Natural killer cell treated with Interleukin-12 subunit alpha and Interleukin-12 subunit beta and Interleukin-15 and Interleukin-18, amount 100 ng/mL, for 72 hours (primary cell): ENCODE measurements around the gene CATSPER4. TPM values are rescaled to one million over a fixed set of nuclear protein-coding genes. Genes with fewer than 3 reads are reported as not detected.

ENCODE experiments used
- ATAC-seq, 2 donors: fragments of 150-1000 bp; cut with Tn5 transposase in 1 of 2; sonication (Bioruptor Pico), chemical (Tn5 transposase) in 1 of 2; 2 replicates each; pipeline ENCODE4 v1.10.0; 2021
- DNase-seq: peaks from one replicate; pipeline ENCODE4 v3.0.0; 2022; ENCODE audit warnings: low spot score
- H3K27ac Mint-ChIP-seq, 2 donors: 1 replicate in 1 of 2; 2 replicates in 1 of 2; pipeline ENCODE4 v1.8.0; 2022; ENCODE audit warnings: mixed read lengths in 2 of 2, mild to moderate bottlenecking in 1 of 2, moderate library complexity in 1 of 2
- H3K27me3 Mint-ChIP-seq, 2 donors: 1 replicate in 1 of 2; 2 replicates in 1 of 2; pipeline ENCODE4 v1.8.0; 2022; ENCODE audit warnings: mixed read lengths in 2 of 2
- H3K36me3 Mint-ChIP-seq: one replicate; pipeline ENCODE4 v1.8.0; 2022; ENCODE audit warnings: mixed read lengths
- H3K4me1 Mint-ChIP-seq, 2 donors: 1 replicate in 1 of 2; 2 replicates in 1 of 2; pipeline ENCODE4 v1.8.0; 2022; ENCODE audit warnings: low read depth in 2 of 2, mixed read lengths in 2 of 2, mild to moderate bottlenecking in 1 of 2
- H3K4me3 Mint-ChIP-seq: one replicate; pipeline ENCODE4 v1.8.0; 2022; ENCODE audit warnings: mixed read lengths
- H3K9me3 Mint-ChIP-seq: 2 replicates; pipeline ENCODE4 v1.8.0; 2022; ENCODE audit warnings: mixed read lengths
- total RNA-seq, 2 donors: library from RNA; stranded (reverse); gene quantifications; one replicate each; pipeline ENCODE4 v1.2.3, GENCODE V29; 2022

CATSPER4 gene
- total RNA-seq, 2 donors from 2014 or later: not detected

DNA sequence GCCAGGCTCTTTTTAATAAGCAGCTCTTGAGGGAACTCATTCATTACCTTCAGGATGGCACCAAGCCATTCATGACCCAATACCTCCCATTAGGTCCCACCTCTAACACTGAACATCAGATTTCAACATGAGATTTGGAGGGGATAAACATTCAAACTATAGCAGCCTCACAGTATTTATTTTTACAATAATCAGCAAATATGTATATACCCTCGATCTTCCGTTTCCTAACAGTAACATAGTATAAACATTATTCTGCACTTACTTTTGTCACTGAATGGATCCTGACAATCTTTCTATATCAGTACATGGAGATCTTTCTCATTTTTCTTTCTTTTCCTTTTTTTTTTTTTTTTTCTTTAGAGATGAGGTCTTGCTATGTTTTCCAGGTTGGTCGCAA is 5.4 kb downstream of the CATSPER4 start:
- DNase-seq: no peak
- no peak for ATAC-seq
- Mint-ChIP-seq H3K9me3 (no peaks in the 10 kb centered on the region), H3K27me3 (peaks cover 10 to 14% of the 10 kb centered on the region in 2 donors), H3K36me3 (no peaks in the 10 kb centered on the region), H3K4me3 (no peak overlapping the region), H3K4me1 (peaks cover 0 to 6% of the 10 kb centered on the region in 2 donors), H3K27ac (no peak overlapping the region)

DNA sequence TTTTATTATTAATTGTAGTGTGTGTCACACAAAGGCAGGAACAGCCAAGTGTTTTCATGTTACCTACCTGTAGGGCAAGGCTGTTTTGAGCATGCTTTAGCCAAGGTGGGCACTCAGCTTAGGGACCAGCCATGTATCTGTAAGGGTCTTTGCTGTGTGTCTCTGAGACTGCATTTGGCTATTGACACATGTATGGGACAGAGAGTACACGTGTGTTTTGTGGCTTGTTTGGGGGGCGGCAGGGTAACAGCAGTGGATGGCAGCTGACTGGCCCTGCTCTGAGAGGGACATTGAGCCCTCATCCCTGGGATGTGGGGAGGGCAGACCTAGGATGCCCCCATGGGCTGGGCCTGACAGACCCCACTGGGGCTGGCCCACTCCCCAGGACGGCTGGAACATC is 6.9 kb downstream of the CATSPER4 start:
- DNase-seq (no peak), ATAC-seq (no peak)
- no peaks in the 10 kb centered on the region for H3K9me3 Mint-ChIP-seq
- no peak overlapping the region for H3K4me3 Mint-ChIP-seq
- H3K27ac Mint-ChIP-seq: no peak overlapping the region
- H3K4me1 Mint-ChIP-seq: peaks cover 7 to 8% of the 10 kb centered on the region in 2 donors
- peaks cover 10 to 12% of the 10 kb centered on the region in 2 donors for H3K27me3 Mint-ChIP-seq
- no peaks in the 10 kb centered on the region for H3K36me3 Mint-ChIP-seq

DNA sequence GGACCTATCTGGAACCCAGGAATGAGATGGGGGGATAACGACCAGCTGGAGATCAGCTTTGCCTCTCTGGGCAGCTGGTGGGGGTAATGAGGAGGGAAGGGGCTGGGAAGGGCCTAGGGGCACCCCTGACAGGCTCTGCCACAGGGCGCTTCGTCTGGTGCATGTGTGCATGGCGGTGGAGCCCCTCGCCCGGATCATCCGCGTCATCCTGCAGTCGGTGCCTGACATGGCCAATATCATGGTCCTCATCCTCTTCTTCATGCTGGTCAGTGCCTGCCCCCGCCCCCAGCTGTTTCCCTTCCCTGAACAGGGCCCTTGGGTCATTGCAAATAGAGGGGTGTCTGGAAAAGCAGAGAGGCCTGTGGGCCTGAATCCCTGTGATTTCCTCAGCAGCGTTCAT is 7.4 kb downstream of the CATSPER4 start:
- Mint-ChIP-seq H3K27me3 (peaks cover 10 to 12% of the 10 kb centered on the region in 2 donors), H3K27ac (no peak overlapping the region), H3K4me1 (peaks cover 7 to 12% of the 10 kb centered on the region in 2 donors), H3K4me3 (no peak overlapping the region), H3K9me3 (no peaks in the 10 kb centered on the region), H3K36me3 (no peaks in the 10 kb centered on the region)
- no peak for DNase-seq
- no peak for ATAC-seq

DNA sequence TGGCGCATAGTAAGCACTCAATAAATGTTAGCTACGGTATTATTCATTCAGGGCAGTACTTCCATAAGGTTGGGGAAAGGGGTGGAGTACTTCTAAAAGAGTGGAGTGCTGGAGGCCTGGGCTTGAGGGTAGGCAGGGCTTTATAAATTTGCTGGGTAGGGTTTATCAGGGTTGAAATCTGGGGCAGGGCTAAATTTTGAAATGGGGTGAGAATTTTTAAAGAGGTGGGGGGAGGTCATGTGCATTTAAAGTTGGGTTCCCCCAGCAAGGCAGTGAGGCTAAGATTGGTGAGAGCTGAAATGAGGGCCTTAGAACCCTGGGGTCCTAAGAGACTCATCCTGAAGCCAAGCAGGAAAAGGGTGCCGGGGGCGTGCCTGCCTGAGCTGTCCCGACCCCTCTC is 10.0 kb downstream of the CATSPER4 start:
- ATAC-seq (no peak), DNase-seq (no peak)
- H3K27me3 Mint-ChIP-seq: peaks cover 0 to 7% of the 10 kb centered on the region in 2 donors
- no peaks in the 10 kb centered on the region for H3K9me3 Mint-ChIP-seq
- no peak overlapping the region for H3K4me3 Mint-ChIP-seq
- peak overlapping the region in 1 of 2 donors; percentile 2 for H3K27ac Mint-ChIP-seq
- peaks cover 7 to 12% of the 10 kb centered on the region in 2 donors for H3K4me1 Mint-ChIP-seq
- H3K36me3 Mint-ChIP-seq: no peaks in the 10 kb centered on the region

DNA sequence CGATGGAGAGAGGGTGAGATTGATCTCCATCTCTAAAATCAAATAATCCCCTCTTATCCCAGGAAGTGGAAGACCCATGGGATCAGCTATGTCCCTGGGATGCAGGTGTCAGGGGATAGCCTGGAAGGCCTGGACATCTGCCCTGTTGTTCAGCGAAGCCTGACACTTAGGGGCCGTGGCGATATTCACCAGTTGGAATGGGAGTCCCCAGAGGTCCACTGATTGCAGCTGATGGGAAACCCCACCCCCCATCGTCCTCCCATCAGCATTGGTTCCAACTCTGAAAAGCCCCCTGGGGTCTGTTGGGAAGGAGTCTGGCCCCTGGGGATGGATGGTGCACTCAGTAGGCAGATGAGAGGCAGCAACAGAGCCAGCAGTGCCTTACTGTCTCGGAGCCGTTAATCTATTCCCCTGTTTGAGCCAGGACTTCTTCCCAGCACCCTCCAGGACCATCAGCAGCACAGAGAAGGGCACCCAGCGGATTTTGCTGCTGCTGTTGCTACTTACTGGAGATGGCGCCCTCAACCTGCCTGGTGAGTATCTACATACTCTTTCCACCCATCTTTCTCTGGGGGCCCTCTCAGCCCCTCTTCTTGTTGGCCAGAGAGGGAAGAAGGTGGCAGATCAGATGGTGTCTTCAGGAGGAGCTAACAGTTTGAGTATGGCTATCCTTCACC is 13.4 kb downstream of the CATSPER4 start:
- Mint-ChIP-seq H3K9me3 (no peaks in the 10 kb centered on the region), H3K4me1 (peaks cover 7 to 12% of the 10 kb centered on the region in 2 donors), H3K36me3 (no peaks in the 10 kb centered on the region), H3K27ac (no peak overlapping the region), H3K4me3 (no peak overlapping the region), H3K27me3 (peaks cover 0 to 4% of the 10 kb centered on the region in 2 donors)
- DNase-seq (no peak), ATAC-seq (no peak)

DNA sequence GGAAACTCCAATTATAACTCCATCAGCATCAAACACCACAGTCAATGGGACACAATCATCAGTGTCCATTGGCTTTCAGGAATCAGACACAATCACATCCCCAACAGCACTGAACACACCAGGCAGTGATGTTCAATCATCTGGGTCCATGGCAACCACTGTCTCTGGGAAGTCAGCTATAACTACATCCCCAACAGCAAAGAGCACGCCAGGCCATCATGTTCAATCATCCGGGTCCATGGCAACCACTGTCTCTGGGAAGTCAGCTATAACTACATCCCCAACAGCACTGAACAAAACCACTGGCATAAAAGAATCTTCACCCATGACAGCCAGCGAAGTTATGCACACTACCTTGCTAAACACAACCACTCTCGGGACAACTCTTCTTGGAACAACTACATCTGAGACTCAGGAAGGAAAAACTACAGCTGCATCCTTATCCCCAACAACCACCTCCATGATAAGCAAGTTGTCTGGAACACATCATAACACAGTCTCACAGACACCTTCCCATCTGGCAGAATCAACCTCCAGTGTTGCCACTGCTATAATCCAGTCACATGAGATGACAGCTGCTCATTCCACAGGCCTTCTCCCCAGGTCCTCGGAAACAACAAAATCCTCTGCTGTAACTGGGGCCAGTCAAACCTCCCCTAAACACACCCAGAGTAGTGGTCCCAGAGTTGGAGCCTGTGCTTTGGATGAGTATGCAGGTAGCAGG is 19.9 kb downstream of the CATSPER4 start:
- Mint-ChIP-seq H3K27ac (no peak overlapping the region), H3K4me1 (no peaks in the 10 kb centered on the region), H3K9me3 (no peaks in the 10 kb centered on the region), H3K27me3 (peaks cover 0 to 8% of the 10 kb centered on the region in 2 donors), H3K4me3 (no peak overlapping the region), H3K36me3 (no peaks in the 10 kb centered on the region)
- DNase-seq (no peak), ATAC-seq (no peak)

DNA sequence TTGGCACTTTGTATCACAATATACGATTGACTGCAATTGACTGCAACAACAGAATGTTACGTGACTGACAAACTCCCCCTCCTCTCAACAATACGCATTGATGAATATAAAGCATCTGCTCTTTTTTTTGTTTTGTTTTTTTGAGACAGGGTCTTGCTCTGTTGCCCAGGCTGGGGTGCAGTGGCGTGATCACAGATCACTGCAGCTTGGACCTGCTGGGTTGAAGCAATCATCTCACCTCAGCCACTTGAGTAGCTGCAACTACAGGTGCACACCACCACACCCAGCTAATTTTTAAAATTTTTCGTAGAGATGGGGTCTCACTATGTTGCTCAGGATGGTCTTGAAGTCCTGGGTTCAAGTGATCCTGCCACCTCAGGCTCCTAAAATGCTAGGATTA is 22.3 kb downstream of the CATSPER4 start:
- H3K27me3 Mint-ChIP-seq: peaks cover 0 to 8% of the 10 kb centered on the region in 2 donors
- no peaks in the 10 kb centered on the region for H3K9me3 Mint-ChIP-seq
- no peak overlapping the region for H3K27ac Mint-ChIP-seq
- no peaks in the 10 kb centered on the region for H3K4me1 Mint-ChIP-seq
- no peak for ATAC-seq
- no peak overlapping the region for H3K4me3 Mint-ChIP-seq
- no peaks in the 10 kb centered on the region for H3K36me3 Mint-ChIP-seq
- no peak for DNase-seq

DNA sequence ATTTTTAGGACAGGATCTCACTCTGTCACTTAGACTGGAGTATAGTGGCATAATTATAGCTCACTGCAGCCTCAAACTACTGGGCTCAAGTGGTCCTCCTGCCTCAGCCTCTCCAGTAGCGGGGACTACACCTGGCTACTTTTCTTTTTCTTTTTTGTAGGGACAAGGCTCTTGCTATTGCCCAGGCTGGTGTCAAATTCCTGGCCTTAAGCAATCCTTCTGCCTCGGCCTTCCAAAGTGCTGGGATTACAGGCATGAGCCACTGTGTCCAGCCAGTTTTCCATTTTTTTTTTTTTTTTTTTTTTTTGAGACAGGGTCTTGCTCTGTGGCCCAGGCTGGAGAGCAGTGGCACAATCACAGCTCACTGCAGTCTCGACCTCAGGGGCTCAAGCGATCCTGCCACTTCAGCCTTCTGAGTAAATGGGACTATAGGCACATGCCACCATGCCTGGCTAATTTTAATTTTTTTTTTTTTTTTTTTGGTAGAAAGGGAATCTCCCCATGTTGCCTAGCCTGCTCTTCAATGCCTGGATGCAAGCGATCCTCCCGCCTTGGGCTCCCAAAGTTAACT is 23.0 kb downstream of the CATSPER4 start:
- no peak overlapping the region for H3K27ac Mint-ChIP-seq

DNA sequence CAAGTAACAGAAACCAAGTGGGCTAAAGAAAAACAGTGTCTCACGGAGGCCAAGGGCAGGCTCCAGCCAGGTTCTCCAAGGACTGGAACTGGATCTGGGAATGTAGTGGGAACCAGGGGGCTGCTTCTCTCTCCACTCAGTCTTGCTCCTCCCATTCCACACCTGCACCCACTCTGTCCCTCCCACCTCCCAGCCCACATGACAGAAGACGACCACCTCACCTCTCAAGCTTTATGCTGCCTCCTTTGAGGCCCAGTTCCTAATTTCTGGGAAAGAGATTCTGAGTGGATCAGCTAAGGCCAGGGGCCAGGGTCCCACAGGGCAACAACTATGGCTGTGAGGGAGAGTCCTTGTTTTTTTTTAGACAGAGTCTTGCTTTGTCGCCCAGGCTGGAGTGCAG is 24.8 kb downstream of the CATSPER4 start:
- Mint-ChIP-seq H3K27me3 (peaks cover 0 to 2% of the 10 kb centered on the region in 2 donors), H3K4me3 (no peak overlapping the region)

More for the DNA sequence above, 23.0 kb downstream of the CATSPER4 start:
- Mint-ChIP-seq H3K4me3 (no peak overlapping the region), H3K9me3 (no peaks in the 10 kb centered on the region), H3K4me1 (no peaks in the 10 kb centered on the region), H3K27me3 (peaks cover 0 to 8% of the 10 kb centered on the region in 2 donors), H3K36me3 (no peaks in the 10 kb centered on the region)
- DNase-seq: no peak
- no peak for ATAC-seq

DNA sequence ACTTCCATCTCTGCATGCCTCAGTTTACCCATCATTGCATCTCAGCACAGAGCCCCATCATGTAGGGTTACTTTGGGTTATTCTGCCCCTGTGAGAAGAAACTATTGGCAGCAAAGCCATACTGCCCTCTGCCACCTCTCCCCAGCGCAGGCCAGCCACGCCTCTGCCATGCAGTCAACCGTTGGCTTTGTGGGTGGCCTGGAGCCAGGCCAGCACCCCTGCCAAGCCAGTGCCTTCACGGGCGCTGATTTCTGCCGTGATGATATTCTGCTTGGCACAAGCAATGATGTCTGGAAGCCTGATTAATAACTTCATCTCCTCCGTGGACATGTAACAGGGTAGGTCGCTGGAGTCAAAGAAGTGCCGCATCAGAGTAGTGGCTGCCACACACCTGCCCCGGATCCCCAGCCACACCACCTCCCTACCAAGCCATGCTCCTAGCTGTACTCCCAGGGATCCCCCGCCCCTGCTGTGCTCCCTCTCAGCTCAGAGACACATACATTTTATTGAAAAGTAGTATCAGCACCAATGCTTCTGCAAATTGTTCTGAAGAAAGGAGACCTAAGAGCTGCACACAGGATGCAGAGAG is 28.6 kb downstream of the CATSPER4 start:
- no peak overlapping the region for H3K27ac Mint-ChIP-seq

More for the DNA sequence above, 24.8 kb downstream of the CATSPER4 start:
- Mint-ChIP-seq H3K27ac (no peak overlapping the region), H3K9me3 (no peaks in the 10 kb centered on the region), H3K4me1 (no peaks in the 10 kb centered on the region), H3K36me3 (no peaks in the 10 kb centered on the region)
- ATAC-seq: no peak
- no peak for DNase-seq

DNA sequence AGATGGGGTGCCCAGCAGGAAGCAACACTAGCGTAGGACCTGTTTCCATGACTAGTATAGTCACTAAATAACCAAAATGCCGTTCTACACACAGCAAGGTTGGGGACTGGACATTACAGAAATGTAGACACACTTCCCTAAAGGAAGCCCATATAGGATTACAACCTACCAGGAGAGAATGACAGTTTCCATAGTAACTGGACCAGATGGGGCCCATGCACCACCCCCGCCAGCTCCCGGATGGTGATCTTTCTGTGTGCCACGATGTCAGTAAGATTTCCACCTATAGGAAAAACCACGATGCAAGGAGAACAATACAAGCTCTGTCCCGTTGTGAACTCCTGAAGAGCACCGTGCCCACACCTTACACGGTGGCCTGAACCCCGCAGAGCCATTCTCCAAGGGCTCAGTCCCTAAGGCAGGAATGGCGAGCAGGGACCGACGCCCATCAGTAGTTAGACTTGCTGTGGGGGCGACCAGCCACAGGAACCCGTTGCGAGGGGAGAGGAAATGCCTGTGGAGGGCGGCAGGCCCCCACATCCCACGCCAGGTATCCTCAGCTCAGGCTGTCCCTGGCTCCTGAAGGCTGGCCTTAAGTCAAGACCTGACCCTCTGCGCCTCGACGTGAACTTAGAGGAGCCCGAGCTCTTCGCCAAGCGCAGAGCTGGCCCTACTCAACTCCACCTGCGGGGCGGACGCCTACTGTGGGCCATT is 30.0 kb downstream of the CATSPER4 start:
- no peak overlapping the region for H3K4me3 Mint-ChIP-seq
- H3K27ac Mint-ChIP-seq: no peak overlapping the region
- ATAC-seq (no peak), DNase-seq (no peak)
- H3K9me3 Mint-ChIP-seq: no peaks in the 10 kb centered on the region
- no peaks in the 10 kb centered on the region for H3K4me1 Mint-ChIP-seq
- H3K36me3 Mint-ChIP-seq: no peaks in the 10 kb centered on the region
- peaks cover under 1 to 2% of the 10 kb centered on the region in 2 donors for H3K27me3 Mint-ChIP-seq

More for the DNA sequence above, 28.6 kb downstream of the CATSPER4 start:
- no peak overlapping the region for H3K4me3 Mint-ChIP-seq
- H3K27me3 Mint-ChIP-seq: peaks cover 0 to 2% of the 10 kb centered on the region in 2 donors
- H3K4me1 Mint-ChIP-seq: no peaks in the 10 kb centered on the region
- no peaks in the 10 kb centered on the region for H3K36me3 Mint-ChIP-seq
- no peak for DNase-seq
- no peaks in the 10 kb centered on the region for H3K9me3 Mint-ChIP-seq
- no peak for ATAC-seq

DNA sequence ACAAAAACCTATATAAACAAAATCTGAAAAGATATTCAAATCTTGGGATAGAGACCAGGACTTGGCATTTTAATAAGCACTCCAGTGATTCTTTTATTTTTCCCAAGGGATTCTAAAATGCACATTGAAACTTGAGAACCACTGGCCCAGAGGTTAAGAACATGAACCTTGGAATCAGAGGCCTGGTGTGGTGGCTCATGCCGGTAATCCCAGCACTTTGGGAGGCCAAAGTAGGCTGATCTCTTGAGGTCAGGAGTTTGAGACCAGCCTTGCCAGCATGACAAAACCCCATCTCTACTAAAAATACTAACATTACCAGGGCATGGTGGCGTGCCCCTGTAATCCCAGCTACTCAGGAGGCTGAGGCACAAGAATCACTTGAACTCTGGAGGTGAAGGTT is 30.7 kb downstream of the CATSPER4 start:
- ATAC-seq (no peak), DNase-seq (no peak)
- Mint-ChIP-seq H3K4me3 (no peak overlapping the region), H3K4me1 (peaks cover 6 to 7% of the 10 kb centered on the region in 2 donors), H3K27ac (no peak overlapping the region), H3K36me3 (no peaks in the 10 kb centered on the region), H3K27me3 (peaks cover 7% of the 10 kb centered on the region in 2 donors), H3K9me3 (no peaks in the 10 kb centered on the region)

DNA sequence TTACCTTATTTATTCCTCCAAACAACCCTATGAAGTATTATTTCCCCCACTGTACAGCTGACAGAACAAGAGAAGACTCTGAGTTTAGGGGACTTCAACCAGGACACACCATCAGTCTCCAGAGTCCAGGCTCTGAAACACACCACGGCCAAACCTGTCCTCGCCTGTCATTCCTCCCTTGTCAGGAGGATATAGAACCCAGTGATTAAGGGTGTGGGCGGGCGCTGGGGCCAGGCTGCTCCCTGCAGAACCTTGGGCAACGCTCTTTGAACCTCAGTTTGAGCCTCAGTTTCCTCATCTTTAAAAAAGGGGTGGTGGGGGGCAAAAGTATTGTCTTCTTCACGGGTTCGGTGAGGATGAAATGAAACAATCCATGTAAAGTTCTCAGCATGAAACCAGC is 34.2 kb downstream of the CATSPER4 start:
- Mint-ChIP-seq H3K9me3 (no peaks in the 10 kb centered on the region), H3K4me1 (peaks cover 7 to 10% of the 10 kb centered on the region in 2 donors), H3K27ac (no peak overlapping the region), H3K4me3 (no peak overlapping the region), H3K36me3 (no peaks in the 10 kb centered on the region), H3K27me3 (peaks cover 11 to 13% of the 10 kb centered on the region in 2 donors)
- ATAC-seq (no peak), DNase-seq (no peak)
